Measurements from ENCODE around the gene ZBTB7A.

DNA sequence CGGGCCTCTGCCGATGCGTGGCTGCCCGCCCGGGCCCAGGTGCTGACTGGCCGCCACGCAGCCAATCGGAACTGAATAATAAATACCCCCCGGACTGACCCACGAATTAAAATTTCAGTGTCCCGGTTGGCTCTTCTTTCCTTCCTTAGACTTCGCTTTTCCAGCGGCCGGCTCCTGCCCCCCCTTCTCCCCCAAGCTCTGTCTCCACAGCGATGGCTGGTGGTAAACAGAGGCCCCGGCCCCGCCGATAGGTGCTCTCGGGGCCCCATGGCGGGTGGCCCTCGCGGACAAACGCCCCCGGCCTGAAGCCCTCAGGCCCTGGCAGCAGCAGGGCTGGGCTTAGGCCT, 2.6 kb downstream of the ZBTB7A start:
- TF ChIP-seq, protein P1, sequence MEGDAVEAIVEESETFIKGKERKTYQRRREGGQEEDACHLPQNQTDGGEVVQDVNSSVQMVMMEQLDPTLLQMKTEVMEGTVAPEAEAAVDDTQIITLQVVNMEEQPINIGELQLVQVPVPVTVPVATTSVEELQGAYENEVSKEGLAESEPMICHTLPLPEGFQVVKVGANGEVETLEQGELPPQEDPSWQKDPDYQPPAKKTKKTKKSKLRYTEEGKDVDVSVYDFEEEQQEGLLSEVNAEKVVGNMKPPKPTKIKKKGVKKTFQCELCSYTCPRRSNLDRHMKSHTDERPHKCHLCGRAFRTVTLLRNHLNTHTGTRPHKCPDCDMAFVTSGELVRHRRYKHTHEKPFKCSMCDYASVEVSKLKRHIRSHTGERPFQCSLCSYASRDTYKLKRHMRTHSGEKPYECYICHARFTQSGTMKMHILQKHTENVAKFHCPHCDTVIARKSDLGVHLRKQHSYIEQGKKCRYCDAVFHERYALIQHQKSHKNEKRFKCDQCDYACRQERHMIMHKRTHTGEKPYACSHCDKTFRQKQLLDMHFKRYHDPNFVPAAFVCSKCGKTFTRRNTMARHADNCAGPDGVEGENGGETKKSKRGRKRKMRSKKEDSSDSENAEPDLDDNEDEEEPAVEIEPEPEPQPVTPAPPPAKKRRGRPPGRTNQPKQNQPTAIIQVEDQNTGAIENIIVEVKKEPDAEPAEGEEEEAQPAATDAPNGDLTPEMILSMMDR (IDR thresholded peaks at IDR 0.05) = no peak
- TF ChIP-seq POLR2A (IDR thresholded peaks at IDR 0.05) = no peak
